Colonic mucosa (tissue), 4 donors: ENCODE data around the gene FBXL12. TPM values are rescaled to one million over a fixed set of nuclear protein-coding genes. Genes with fewer than 3 reads are reported as not detected.
"Not testable (repeated sequence)": the region's sequence is repeated elsewhere in the genome, so short reads cannot be mapped to it uniquely, and the experiment has no call there.

Source experiments
- DNase-seq: peaks from one replicate; pipeline ENCODE4 v3.0.0-alpha.2; 2020
- H3K27ac ChIP-seq: fragments of 200-600 bp; one replicate; pipeline ENCODE4 v1.8.0; 2021
- H3K27me3 ChIP-seq: fragments of 200-600 bp; one replicate; pipeline ENCODE4 v1.8.0; 2021
- H3K36me3 ChIP-seq: fragments of 200-600 bp; one replicate; pipeline ENCODE4 v1.8.0; 2021
- H3K4me1 ChIP-seq: fragments of 200-600 bp; one replicate; pipeline ENCODE4 v1.8.0; 2021; ENCODE audit warnings: mild to moderate bottlenecking
- H3K4me3 ChIP-seq: fragments of 200-600 bp; one replicate; pipeline ENCODE4 v1.8.0; 2021
- H3K9ac ChIP-seq, 2 donors: one replicate each; pipeline ENCODE4 v1.7.0; 2013; ENCODE audit warnings: control low read depth in 2 of 2, low read depth in 2 of 2, low read length in 2 of 2
- H3K9me3 ChIP-seq: fragments of 200-600 bp; one replicate; pipeline ENCODE4 v1.8.0; 2021
- CTCF ChIP-seq: fragments of 200-600 bp; IDR thresholded peaks from one replicate; pipeline ENCODE4 v1.8.0; 2022; ENCODE audit warnings: antibody characterized with exemption, mild to moderate bottlenecking
- intact Hi-C: fragments of 100-400 bp; cut with DNase I; formaldehyde crosslinking; loops from one replicate; pipeline ENCODE4 v1.14.1; 2022
- total RNA-seq, 2 donors: library from RNA; stranded (reverse); fragmentation: NEBNext Ultra II Directional in 1 of 2; extraction: Animal tissue kit (Norgen Biotek cat#: 25700) in 1 of 2; gene quantifications; one replicate each; pipeline ENCODE4 v1.2.1, GENCODE V29; 2021
- donor health status: healthy.
- donor health status: DM: no; HTN: no; CAD: no.
- donor health status: DM: no; HTN: no; CAD: no.

Gene FBXL12
- total RNA-seq, 2 donors from 2014 or later: 30.5 to 30.7 TPM

GRCh38 chr19:9786819-9787218 is 32.1 kb downstream of the FBXL12 start:
- peaks cover 3% of the 10 kb centered on the region for H3K4me1 ChIP-seq

GRCh38 chr19:9786342-9786741 is 32.5 kb downstream of the FBXL12 start:
- Histone ChIP-seq H3K4me3 (peak overlapping the region; percentile 53), H3K36me3 (no peaks in the 10 kb centered on the region), H3K27me3 (no peaks in the 10 kb centered on the region), H3K27ac (peak overlapping the region; percentile 97), H3K9ac (peak overlapping the region; percentile 74 to 81), H3K9me3 (no peaks in the 10 kb centered on the region), H3K4me1 (peaks cover 3% of the 10 kb centered on the region)
- peak; percentile 31 for DNase-seq
- intact Hi-C loops: no loop called here
- TF ChIP-seq CTCF: no peak

More at GRCh38 chr19:9786819-9787218, 32.1 kb downstream of the FBXL12 start:
- no peak for DNase-seq
- Histone ChIP-seq H3K9me3 (no peaks in the 10 kb centered on the region), H3K27me3 (no peaks in the 10 kb centered on the region), H3K36me3 (no peaks in the 10 kb centered on the region), H3K4me3 (peak overlapping the region; percentile 53), H3K9ac (peak overlapping the region in 1 of 2 donors; percentile 51), H3K27ac (peak overlapping the region; percentile 97)
- TF ChIP-seq CTCF: no peak
- intact Hi-C loops: no loop called here

- DNase-seq: peak; percentile 100
- Histone ChIP-seq H3K9ac (peak overlapping the region; percentile 74 to 81), H3K27ac (peak overlapping the region; percentile 97), H3K9me3 (no peaks in the 10 kb centered on the region), H3K36me3 (no peaks in the 10 kb centered on the region), H3K27me3 (no peaks in the 10 kb centered on the region), H3K4me1 (peaks cover 3% of the 10 kb centered on the region), H3K4me3 (peak overlapping the region; percentile 53)
- no peak for TF ChIP-seq CTCF
- intact Hi-C loops: no loop called here
These were observed 33.2 kb downstream of the FBXL12 start for GRCh38 chr19:9785367-9786331.

GRCh38 chr19:9784163-9784496 is 34.7 kb downstream of the FBXL12 start:
- H3K4me1 ChIP-seq, H3K9me3 ChIP-seq, intact Hi-C loops, H3K27me3 ChIP-seq, H3K36me3 ChIP-seq: not testable (repeated sequence)
- peak; percentile 32 for DNase-seq
- Histone ChIP-seq H3K9ac (peak overlapping the region in 1 of 2 donors; percentile 55), H3K27ac (peak overlapping the region; percentile 84), H3K4me3 (peak overlapping the region; percentile 42)

- no peaks in the 10 kb centered on the region for H3K36me3 ChIP-seq
- H3K27me3 ChIP-seq: no peaks in the 10 kb centered on the region
- TF ChIP-seq CTCF: no peak
- H3K9me3 ChIP-seq: no peaks in the 10 kb centered on the region
- no peak overlapping the region for H3K27ac ChIP-seq
- H3K4me1 ChIP-seq: peaks cover 3% of the 10 kb centered on the region
- H3K4me3 ChIP-seq: no peak overlapping the region
- intact Hi-C loops: no loop called here
- no peak overlapping the region for H3K9ac ChIP-seq
- DNase-seq: no peak
These were observed 36.5 kb downstream of the FBXL12 start for GRCh38 chr19:9782338-9782737.
